GM23338 (cell line): ENCODE measurements around the gene C20orf173. TPM values are rescaled to one million over a fixed set of nuclear protein-coding genes. Genes with fewer than 3 reads are reported as not detected.

Experiments used
- ATAC-seq: fragments of 200-7000 bp; cut with Tn5 transposase; 3 replicates; pipeline ENCODE4 v1.9.1; 2020
- DNase-seq: peaks from one replicate; pipeline ENCODE4 v3.0.0-alpha.2; 2015; ENCODE audit warnings: low spot score
- H2AFZ ChIP-seq: fragments of 200-600 bp; sonication (generic); 2 replicates; pipeline ENCODE4 v1.8.0; 2016; ENCODE audit warnings: antibody characterized with exemption, mild to moderate bottlenecking, moderate library complexity
- H3F3A ChIP-seq: fragments of 200-600 bp; sonication (generic); replicated peaks from 2 replicates; pipeline ENCODE4 v1.8.0; 2017; ENCODE audit warnings: antibody characterized with exemption, mixed run types, low read depth
- H3K27ac ChIP-seq: fragments of 200-600 bp; sonication (generic); 2 replicates; pipeline ENCODE4 v1.6.1; 2016; ENCODE audit warnings: low read depth
- H3K27me3 ChIP-seq: fragments of 200-600 bp; sonication (generic); 2 replicates; pipeline ENCODE4 v1.8.0; 2016; ENCODE audit warnings: mild to moderate bottlenecking, mixed run types, moderate library complexity; ENCODE audit not compliant: insufficient read depth
- H3K36me3 ChIP-seq: fragments of 200-600 bp; sonication (generic); 2 replicates; pipeline ENCODE4 v1.8.0; 2016; ENCODE audit warnings: mild to moderate bottlenecking; ENCODE audit not compliant: insufficient read depth
- H3K4me1 ChIP-seq: fragments of 200-600 bp; sonication (generic); 2 replicates; pipeline ENCODE4 v1.8.0; 2016; ENCODE audit warnings: mild to moderate bottlenecking, moderate library complexity; ENCODE audit not compliant: insufficient read depth
- H3K4me2 ChIP-seq: fragments of 200-600 bp; sonication (generic); 2 replicates; pipeline ENCODE4 v1.7.1; 2017; ENCODE audit warnings: mixed run types
- H3K4me3 ChIP-seq: fragments of 200-600 bp; sonication (generic); 2 replicates; pipeline ENCODE4 v1.6.1; 2016; ENCODE audit warnings: mixed run types
- H3K79me2 ChIP-seq: fragments of 200-600 bp; sonication (generic); replicated peaks from 2 replicates; pipeline ENCODE4 v1.8.0; 2017; ENCODE audit warnings: mild to moderate bottlenecking; ENCODE audit not compliant: insufficient read depth
- H3K9me2 ChIP-seq: fragments of 200-600 bp; sonication (generic); 2 replicates; pipeline ENCODE4 v1.8.0; 2017; ENCODE audit not compliant: insufficient read depth
- H4K20me1 ChIP-seq: fragments of 200-600 bp; sonication (generic); replicated peaks from 2 replicates; pipeline ENCODE4 v1.8.0; 2017; ENCODE audit warnings: mild to moderate bottlenecking; ENCODE audit not compliant: insufficient read depth
- H3K27ac Mint-ChIP-seq: 2 replicates; pipeline ENCODE4 v1.8.0; 2020; ENCODE audit warnings: inconsistent platforms, mild to moderate bottlenecking, moderate library complexity, mixed read lengths
- H3K27me3 Mint-ChIP-seq: 3 replicates; pipeline ENCODE4 v1.8.0; 2022; ENCODE audit warnings: low read depth, mild to moderate bottlenecking, moderate library complexity, mixed read lengths, inconsistent platforms; ENCODE audit not compliant: insufficient read depth, poor library complexity
- H3K36me3 Mint-ChIP-seq: 3 replicates; pipeline ENCODE4 v1.8.0; 2021; ENCODE audit warnings: low read depth, mild to moderate bottlenecking, inconsistent platforms, moderate library complexity, mixed read lengths
- H3K4me1 Mint-ChIP-seq: 3 replicates; pipeline ENCODE4 v1.8.0; 2020; ENCODE audit warnings: mild to moderate bottlenecking, inconsistent platforms, mixed read lengths
- H3K4me3 Mint-ChIP-seq: 3 replicates; pipeline ENCODE4 v1.8.0; 2021; ENCODE audit warnings: moderate library complexity, mild to moderate bottlenecking, inconsistent platforms, mixed read lengths
- H3K9me3 Mint-ChIP-seq: 3 replicates; pipeline ENCODE4 v1.8.0; 2020; ENCODE audit warnings: moderate library complexity, mild to moderate bottlenecking, inconsistent platforms, mixed read lengths
- CTCF ChIP-seq, 2 experiments: fragments of 200-600 bp in 1 of 2; sonication (generic) in 1 of 2; conservative IDR thresholded peaks; 2 replicates each; pipeline versions ENCODE4 v1.5.1 to v1.6.1; 2016 to 2017; ENCODE audit warnings: antibody characterized with exemption in 2 of 2, low read depth in 2 of 2, mild to moderate bottlenecking in 2 of 2, moderate library complexity in 1 of 2
- EZH2 ChIP-seq: fragments of 200-600 bp; sonication (generic); IDR thresholded peaks from one replicate; pipeline ENCODE4 v1.8.0; 2017; ENCODE audit warnings: antibody characterized with exemption, mild to moderate bottlenecking, low read depth; ENCODE audit not compliant: unreplicated experiment
- NANOG ChIP-seq: IDR thresholded peaks from 2 replicates; pipeline ENCODE4 v1.6.1; 2016; ENCODE audit warnings: antibody characterized with exemption, borderline replicate concordance
- POLR2AphosphoS5 ChIP-seq: IDR thresholded peaks from 2 replicates; pipeline ENCODE4 v1.6.1; 2016; ENCODE audit warnings: antibody characterized with exemption, low read depth
- REST ChIP-seq: IDR thresholded peaks from one replicate; pipeline ENCODE4 v1.6.1; 2018; ENCODE audit warnings: antibody characterized with exemption; ENCODE audit not compliant: unreplicated experiment
- STAT1 ChIP-seq: IDR thresholded peaks from one replicate; pipeline ENCODE4 v1.6.1; 2016; ENCODE audit warnings: antibody characterized with exemption; ENCODE audit not compliant: unreplicated experiment
- ZNF114 ChIP-seq: fragments of 250-450 bp; sonication (Bioruptor Pico); IDR thresholded peaks from 2 replicates; pipeline ENCODE4 v1.5.0; 2020; ENCODE audit warnings: mild to moderate bottlenecking, moderate library complexity
- ZNF331 ChIP-seq: fragments of 250-450 bp; sonication (Bioruptor Pico); IDR thresholded peaks from 2 replicates; pipeline ENCODE4 v1.5.0; 2020; ENCODE audit warnings: low read depth, mild to moderate bottlenecking, moderate library complexity
- polyA plus RNA-seq: library from polyadenylated mRNA; unstranded; fragments of >200 nt; fragmentation: Nextera tagmentation; extraction: Ambion mirVana; gene quantifications from 2 replicates; pipeline ENCODE4 v1.2.1, GENCODE V29; 2016
- total RNA-seq: library from RNA; depleted of rRNA; stranded (reverse); fragments of >200 nt; shearing (Covaris generic); gene quantifications from 2 replicates; pipeline ENCODE4 v1.2.3, GENCODE V29; 2014

C20orf173 gene
- total and polyA plus RNA-seq, 2 experiments from 2014 or later = not detected

- no peak for TF ChIP-seq REST
- no peak for TF ChIP-seq EZH2
- no peak for TF ChIP-seq STAT1
- no peak for TF ChIP-seq POLR2AphosphoS5
- TF ChIP-seq ZNF331 (CRISPR knock-in tag) = no peak
- TF ChIP-seq CTCF (conservative IDR thresholded peaks at IDR 0.05; ENCODE audit: low read depth in 2 of 2) = no peak
These were observed 42.0 kb downstream of the C20orf173 start (continued) for GRCh38 chr20:35487479-35487878.

GRCh38 chr20:35479798-35480197 is 49.7 kb downstream of the C20orf173 start:
- no peaks in the 10 kb centered on the region; the same call in 1 of the 2 replicates for H4K20me1 ChIP-seq
- ATAC-seq = no peak
- peaks cover 60% of the 10 kb centered on the region for H3K36me3 Mint-ChIP-seq
- no peak overlapping the region for H3K4me3 ChIP-seq
- H3K36me3 ChIP-seq = peaks cover 37% of the 10 kb centered on the region
- H3K27ac Mint-ChIP-seq = no peak overlapping the region
- no peak for TF ChIP-seq NANOG
- peaks cover 5% of the 10 kb centered on the region for H3K27me3 Mint-ChIP-seq
- H3K9me2 ChIP-seq = no peaks in the 10 kb centered on the region
- H3K4me1 ChIP-seq = no peaks in the 10 kb centered on the region
- H2AFZ ChIP-seq = no peak overlapping the region
- H3K79me2 ChIP-seq = no peaks in the 10 kb centered on the region
- no peaks in the 10 kb centered on the region for H3K27me3 ChIP-seq
- no peaks in the 10 kb centered on the region for H3F3A ChIP-seq
- no peaks in the 10 kb centered on the region for H3K4me1 Mint-ChIP-seq
- DNase-seq = no peak
- H3K9me3 Mint-ChIP-seq = peaks cover 15% of the 10 kb centered on the region
- H3K4me3 Mint-ChIP-seq = no peak overlapping the region
- H3K27ac ChIP-seq = no peak overlapping the region
- H3K4me2 ChIP-seq = no peak overlapping the region

- Mint-ChIP-seq H3K27me3 (peaks cover 3% of the 10 kb centered on the region), H3K36me3 (peaks cover 52% of the 10 kb centered on the region), H3K4me3 (no peak overlapping the region)
These were observed 50.5 kb downstream of the C20orf173 start for GRCh38 chr20:35478804-35479472.

More at GRCh38 chr20:35478804-35479472, 50.5 kb downstream of the C20orf173 start:
- Histone ChIP-seq H3K4me3 (no peak overlapping the region), H3K9me2 (no peaks in the 10 kb centered on the region), H3K4me2 (no peak overlapping the region), H3K27me3 (no peaks in the 10 kb centered on the region), H3K36me3 (peaks cover 43% of the 10 kb centered on the region), H4K20me1 (no peaks in the 10 kb centered on the region; the same call in 1 of the 2 replicates), H3K4me1 (no peaks in the 10 kb centered on the region), H3F3A (no peaks in the 10 kb centered on the region), H3K27ac (no peak overlapping the region), H3K79me2 (no peaks in the 10 kb centered on the region), H2AFZ (no peak overlapping the region)
- no peak overlapping the region for H3K27ac Mint-ChIP-seq
- ATAC-seq (peak; percentile 77), DNase-seq (peak; percentile 50)
- no peaks in the 10 kb centered on the region for H3K4me1 Mint-ChIP-seq
- TF ChIP-seq CTCF (conservative IDR thresholded peaks at IDR 0.05; ENCODE audit: low read depth in 2 of 2) (peak; percentile 34 to 70), ZNF114 (no peak)
- H3K9me3 Mint-ChIP-seq = peaks cover 8% of the 10 kb centered on the region
